Measurements from ENCODE around the gene EPAS1.

EPAS1 gene

GRCh38 chr2:46296840-46297545 is at the start of gene EPAS1:
TSS of gene EPAS1 (plus strand) at chr2:46297407. CDS start at chr2:46297912, 505 bp downstream.
- DNase-seq, result peak; percentile 77

- DNase-seq, result no peak
Observed at GRCh38 chr2:46248171-46248570, 49.0 kb upstream of the EPAS1 start.

- no peak for DNase-seq
Observed at GRCh38 chr2:46249654-46250053, 47.6 kb upstream of the EPAS1 start.

- no peak for DNase-seq
Observed at GRCh38 chr2:46252891-46253659, 44.1 kb upstream of the EPAS1 start.

GRCh38 chr2:46254474-46254873 is 42.7 kb upstream of the EPAS1 start:
- no peak for DNase-seq

GRCh38 chr2:46256563-46257142 is 40.6 kb upstream of the EPAS1 start:
- DNase-seq, result no peak

GRCh38 chr2:46257476-46257875 is 39.7 kb upstream of the EPAS1 start:
- DNase-seq, result peak; percentile 40

GRCh38 chr2:46257980-46258379 is 39.2 kb upstream of the EPAS1 start:
- no peak for DNase-seq

GRCh38 chr2:46258937-46259776 is 38.0 kb upstream of the EPAS1 start:
- DNase-seq, result no peak

GRCh38 chr2:46259777-46260168 is 37.4 kb upstream of the EPAS1 start:
- DNase-seq, result no peak

- DNase-seq, result no peak
Observed at GRCh38 chr2:46260305-46260704, 36.9 kb upstream of the EPAS1 start.

- DNase-seq, result no peak
Observed at GRCh38 chr2:46262248-46262938, 34.8 kb upstream of the EPAS1 start.

- no peak for DNase-seq
Observed at GRCh38 chr2:46263347-46263746, 33.9 kb upstream of the EPAS1 start.

- DNase-seq, result no peak
Observed at GRCh38 chr2:46264447-46264846, 32.8 kb upstream of the EPAS1 start.

- DNase-seq, result no peak
Observed at GRCh38 chr2:46266134-46266533, 31.1 kb upstream of the EPAS1 start.

GRCh38 chr2:46267616-46268015 is 29.6 kb upstream of the EPAS1 start:
- peak; percentile 34 for DNase-seq

- DNase-seq, result no peak
Observed at GRCh38 chr2:46268196-46268595, 29.0 kb upstream of the EPAS1 start.

- peak; percentile 83 for DNase-seq
Observed at GRCh38 chr2:46269001-46269400, 28.2 kb upstream of the EPAS1 start.

- DNase-seq, result peak; percentile 36
Observed at GRCh38 chr2:46269544-46270273, 27.5 kb upstream of the EPAS1 start.

- DNase-seq, result peak; percentile 48
Observed at GRCh38 chr2:46270384-46270783, 26.8 kb upstream of the EPAS1 start.

- DNase-seq, result no peak
Observed at GRCh38 chr2:46273225-46273863, 23.9 kb upstream of the EPAS1 start.

Data from fibroblast of skin of right quadriceps (primary cell).